SKM-1 (cell line): ENCODE results near the gene PEAK1.

Experiments
- DNase-seq: peaks from one replicate; lab custom pipeline; 2025; ENCODE audit not compliant: unreplicated experiment; lab: John Stamatoyannopoulos, UW

The PEAK1 gene

GRCh38 chr15:77419836-77420609 is at the start of gene PEAK1:
Gene PEAK1, minus strand, starts transcription at chr15:77420104. Its CDS starts 238,178 bp downstream, at chr15:77181926.
- DNase-seq: peak; percentile 94

GRCh38 chr15:77468896-77469295 is 49.0 kb upstream of the PEAK1 start:
- no peak for DNase-seq

- no peak for DNase-seq
These were observed 46.6 kb upstream of the PEAK1 start for GRCh38 chr15:77466521-77466920.

GRCh38 chr15:77464129-77464865 is 44.4 kb upstream of the PEAK1 start:
- no peak for DNase-seq

GRCh38 chr15:77461486-77461885 is 41.6 kb upstream of the PEAK1 start:
- DNase-seq: no peak

GRCh38 chr15:77459031-77459430 is 39.1 kb upstream of the PEAK1 start:
- DNase-seq: no peak

GRCh38 chr15:77457905-77458265 is 38.0 kb upstream of the PEAK1 start:
- DNase-seq: no peak

- no peak for DNase-seq
These were observed 37.4 kb upstream of the PEAK1 start for GRCh38 chr15:77457191-77457904.

GRCh38 chr15:77456746-77457145 is 36.8 kb upstream of the PEAK1 start:
- DNase-seq: no peak

GRCh38 chr15:77455696-77456321 is 35.9 kb upstream of the PEAK1 start:
- no peak for DNase-seq

GRCh38 chr15:77454951-77455350 is 35.0 kb upstream of the PEAK1 start:
- DNase-seq: no peak

- no peak for DNase-seq
These were observed 34.4 kb upstream of the PEAK1 start for GRCh38 chr15:77454265-77454664.

- DNase-seq: no peak
These were observed 27.0 kb upstream of the PEAK1 start for GRCh38 chr15:77446840-77447390.

- no peak for DNase-seq
These were observed 20.6 kb upstream of the PEAK1 start for GRCh38 chr15:77440378-77440999.

- no peak for DNase-seq
These were observed 17.4 kb upstream of the PEAK1 start for GRCh38 chr15:77437264-77437663.

GRCh38 chr15:77436822-77437221 is 16.9 kb upstream of the PEAK1 start:
- no peak for DNase-seq

- no peak for DNase-seq
These were observed 10.7 kb upstream of the PEAK1 start for GRCh38 chr15:77430652-77431051.

GRCh38 chr15:77430213-77430612 is 10.3 kb upstream of the PEAK1 start:
- DNase-seq: no peak

GRCh38 chr15:77426871-77427270 is 7.0 kb upstream of the PEAK1 start:
- no peak for DNase-seq

- DNase-seq: no peak
These were observed 6.5 kb upstream of the PEAK1 start for GRCh38 chr15:77426377-77426776.

- no peak for DNase-seq
These were observed 5.2 kb upstream of the PEAK1 start for GRCh38 chr15:77425104-77425503.
